Panc1 (cell line): ENCODE measurements around the gene GPSM1. TPM values are rescaled to one million over a fixed set of nuclear protein-coding genes. Genes with fewer than 3 reads are reported as not detected.

Source experiments
- ATAC-seq: fragments of 200-7000 bp; cut with Tn5 transposase; 2 replicates; pipeline ENCODE4 v1.9.1; 2020; ENCODE audit warnings: mild to moderate bottlenecking, moderate library complexity
- BruUV-seq: library from RNA; stranded (reverse); fragments of 400-500 nt; replicated peaks from 2 replicates; lab custom pipeline; 2021; lab: Mats Ljungman, UMichigan
- CTCF ChIA-PET: fragments of 300-600 bp; sonication (Branson Sonifier 250); formaldehyde crosslinking; loops from one replicate; lab custom pipeline; 2022; ENCODE audit warnings: antibody characterized with exemption; lab: Charles Lee
- POLR2A ChIA-PET: fragments of 300-600 bp; sonication (Branson Sonifier 250); formaldehyde crosslinking; loops from one replicate; lab custom pipeline; 2022; ENCODE audit warnings: antibody characterized with exemption; lab: Charles Lee
- DNase-seq: peaks from one replicate; pipeline ENCODE4 v3.0.0-alpha.2; 2010; ENCODE audit warnings: low read depth, low spot score
- H3K27ac ChIP-seq: 2 replicates; pipeline ENCODE4 v1.5.1; 2011; ENCODE audit warnings: mild to moderate bottlenecking, low read length, inconsistent platforms
- H3K27me3 ChIP-seq: fragments of 200-500 bp; sonication (Bioruptor generic); 2 replicates; pipeline ENCODE4 v1.6.0; 2014; ENCODE audit warnings: low read length, inconsistent platforms; ENCODE audit not compliant: control insufficient read depth, insufficient read depth
- H3K36me3 ChIP-seq: fragments of 200-500 bp; sonication (Bioruptor generic); 2 replicates; pipeline ENCODE4 v1.5.1; 2014; ENCODE audit warnings: inconsistent platforms, mild to moderate bottlenecking, low read length, moderate library complexity; ENCODE audit not compliant: control insufficient read depth, insufficient read depth
- H3K4me1 ChIP-seq: 2 replicates; pipeline ENCODE4 v1.5.1; 2011; ENCODE audit warnings: inconsistent platforms, mild to moderate bottlenecking, low read length, moderate library complexity; ENCODE audit not compliant: control insufficient read depth, insufficient read depth
- H3K4me3 ChIP-seq, 2 experiments: 2 replicates each; pipeline ENCODE4 v1.5.1; 2011 to 2012; ENCODE audit warnings: low read depth in 2 of 2, low read length in 2 of 2, mild to moderate bottlenecking in 2 of 2, inconsistent platforms in 1 of 2, moderate library complexity in 1 of 2
- H3K9me3 ChIP-seq: fragments of 200-500 bp; sonication (Bioruptor generic); 2 replicates; pipeline ENCODE4 v1.5.1; 2014; ENCODE audit warnings: low read depth, mild to moderate bottlenecking, inconsistent platforms, low read length, moderate library complexity; ENCODE audit not compliant: control insufficient read depth, insufficient read depth
- CTCF ChIP-seq: fragments of 450-650 bp; IDR thresholded peaks from 2 replicates; pipeline ENCODE4 v1.5.1; 2017; ENCODE audit warnings: mild to moderate bottlenecking
- POLR2AphosphoS5 ChIP-seq: IDR thresholded peaks from 2 replicates; pipeline ENCODE4 v1.6.1; 2012; ENCODE audit warnings: mild to moderate bottlenecking, low read depth, low read length, moderate library complexity
- REST ChIP-seq, 2 experiments: IDR thresholded peaks; 2 replicates each; pipeline ENCODE4 v1.6.1; 2011 to 2012; ENCODE audit warnings: low read depth in 2 of 2, control low read depth in 1 of 2, low read length in 1 of 2, mild to moderate bottlenecking in 1 of 2, moderate library complexity in 1 of 2; ENCODE audit not compliant: insufficient read depth in 1 of 2
- SIN3A ChIP-seq: IDR thresholded peaks from 2 replicates; pipeline ENCODE4 v1.6.1; 2012; ENCODE audit warnings: low read depth, mild to moderate bottlenecking, low read length, moderate library complexity, borderline replicate concordance; ENCODE audit not compliant: insufficient read depth
- TCF7L2 ChIP-seq: IDR thresholded peaks from 2 replicates; pipeline ENCODE4 v1.6.1; 2011; ENCODE audit warnings: mild to moderate bottlenecking, low read depth, low read length, inconsistent platforms
- in situ Hi-C: cut with HindIII; loops from 2 replicates; pipeline ENCODE4 v1.10.0; 2016; ENCODE audit warnings: low sequenced_read_pairs, low pct_unique_long_range_greater_than_20kb
- intact Hi-C: fragments of 100-400 bp; cut with micrococcal nuclease; formaldehyde crosslinking; loops from one replicate; pipeline ENCODE4 v1.10.0; 2022; ENCODE audit not compliant: unreplicated experiment
- total RNA-seq: library from RNA; stranded (reverse); gene quantifications from one replicate; pipeline ENCODE4 v1.2.1, GENCODE V29; 2021; ENCODE audit not compliant: unreplicated experiment

GPSM1 gene
- total RNA-seq, 1 experiment from 2014 or later: 14.2 TPM

- Histone ChIP-seq H3K27ac (no peak overlapping the region), H3K27me3 (no peaks in the 10 kb centered on the region), H3K4me1 (peaks cover 3% of the 10 kb centered on the region; the same call in 1 of the 2 replicates), H3K9me3 (no peaks in the 10 kb centered on the region), H3K36me3 (no peaks in the 10 kb centered on the region), H3K4me3 (peak overlapping the region in 1 of 2 experiments; percentile 40; a peak in 2 of 4 replicates)
- peak; percentile 8; the same call in 1 of the 2 replicates for ATAC-seq
- DNase-seq: no peak
- in situ Hi-C loops: no loop called here
- POLR2A ChIA-PET: interaction anchor here (0.6 kb wide), 1 partner anchor 1331 kb away, joined by 4 read pairs; no protein-coding TSS in a partner anchor
- BruUV-seq: no TSS peak
- CTCF ChIA-PET: no interaction called here
- intact Hi-C loops: no loop called here
- TF ChIP-seq REST (IDR thresholded peaks at IDR 0.05; ENCODE audit: insufficient read depth in 1 of 2, low read depth in 2 of 2, low read length in 1 of 2): no peak
- TF ChIP-seq TCF7L2: no peak
- TF ChIP-seq CTCF: no peak
- TF ChIP-seq POLR2AphosphoS5: no peak
- TF ChIP-seq SIN3A: no peak
Observed at GRCh38 chr9:136296434-136297015, 30.8 kb upstream of the GPSM1 start.

- DNase-seq (no peak), ATAC-seq (peak; percentile 50)
- no peaks in the 10 kb centered on the region for H3K27me3 ChIP-seq
- H3K4me3 ChIP-seq: peak overlapping the region; percentile 4 to 40; a peak in 3 of 4 replicates
- TF ChIP-seq TCF7L2 (no peak), POLR2AphosphoS5 (no peak), SIN3A (no peak), CTCF (no peak), REST (IDR thresholded peaks at IDR 0.05; ENCODE audit: insufficient read depth in 1 of 2, low read depth in 2 of 2, low read length in 1 of 2) (no peak)
- H3K27ac ChIP-seq: no peak overlapping the region
- intact Hi-C loops (no loop called here), in situ Hi-C loops (no loop called here)
- H3K4me1 ChIP-seq: peaks cover 3% of the 10 kb centered on the region; the same call in 1 of the 2 replicates
- ChIA-PET POLR2A (no interaction called here), CTCF (no interaction called here)
- H3K9me3 ChIP-seq: no peaks in the 10 kb centered on the region
- H3K36me3 ChIP-seq: no peaks in the 10 kb centered on the region
- no TSS peak for BruUV-seq
Observed at GRCh38 chr9:136297016-136297691, 30.2 kb upstream of the GPSM1 start.
